OCI-LY7 (cell line): ENCODE measurements around the gene FNDC10. TPM values are rescaled to one million over a fixed set of nuclear protein-coding genes. Genes with fewer than 3 reads are reported as not detected.
"Not testable (repeated sequence)": the region's sequence is repeated elsewhere in the genome, so short reads cannot be mapped to it uniquely, and the experiment has no call there.

Experiments
- BruUV-seq: library from RNA; stranded (reverse); fragments of 400-500 nt; replicated peaks from 2 replicates; lab custom pipeline; 2021; lab: Mats Ljungman, UMichigan
- CTCF ChIA-PET: fragments of 300-600 bp; sonication (Branson Sonifier 250); formaldehyde crosslinking; loops from one replicate; lab custom pipeline; 2022; ENCODE audit warnings: antibody characterized with exemption; ENCODE audit not compliant: unreplicated experiment; lab: Charles Lee
- POLR2A ChIA-PET: fragments of 300-600 bp; sonication (Branson Sonifier 250); formaldehyde crosslinking; loops from one replicate; lab custom pipeline; 2022; ENCODE audit warnings: antibody characterized with exemption; lab: Charles Lee
- DNase-seq: peaks from one replicate; pipeline ENCODE4 v3.0.0-alpha.2; 2015; ENCODE audit warnings: low spot score
- H2AFZ ChIP-seq: fragments of 200-600 bp; sonication (generic), shearing (Covaris generic); 2 replicates; pipeline ENCODE4 v1.6.1; 2014; ENCODE audit warnings: mild to moderate bottlenecking, antibody characterized with exemption, low read length, moderate library complexity
- H3K27ac ChIP-seq: fragments of 200-600 bp; sonication (generic); 2 replicates; pipeline ENCODE4 v1.5.1; 2014; ENCODE audit warnings: mixed run types, low read depth, mild to moderate bottlenecking, moderate library complexity, low read length, inconsistent platforms; ENCODE audit not compliant: poor library complexity, severe bottlenecking
- H3K36me3 ChIP-seq: fragments of 200-600 bp; sonication (generic); 2 replicates; pipeline ENCODE4 v1.6.1; 2014; ENCODE audit warnings: mild to moderate bottlenecking, antibody characterized with exemption, low read length, moderate library complexity, mixed read lengths; ENCODE audit not compliant: insufficient read depth
- H3K4me1 ChIP-seq: fragments of 200-600 bp; sonication (generic); 2 replicates; pipeline ENCODE4 v1.5.1; 2014; ENCODE audit warnings: mild to moderate bottlenecking, low read length; ENCODE audit not compliant: insufficient read depth, poor library complexity, severe bottlenecking
- H3K4me2 ChIP-seq: fragments of 200-600 bp; sonication (generic); 2 replicates; pipeline ENCODE4 v1.6.1; 2014; ENCODE audit warnings: mild to moderate bottlenecking, low read length
- H3K4me3 ChIP-seq: fragments of 200-600 bp; sonication (generic); 2 replicates; pipeline ENCODE4 v1.5.1; 2014; ENCODE audit warnings: mild to moderate bottlenecking, low read depth, low read length; ENCODE audit not compliant: poor library complexity, severe bottlenecking
- H3K79me2 ChIP-seq: fragments of 200-600 bp; sonication (generic); 2 replicates; pipeline ENCODE4 v1.6.1; 2016; ENCODE audit warnings: low read depth, mild to moderate bottlenecking, low read length, moderate library complexity, mixed read lengths; ENCODE audit not compliant: insufficient read depth
- H3K9me2 ChIP-seq: fragments of 200-600 bp; sonication (generic); 2 replicates; pipeline ENCODE4 v1.6.1; 2016; ENCODE audit warnings: mild to moderate bottlenecking, low read length, mixed read lengths; ENCODE audit not compliant: insufficient read depth
- H3K9me3 ChIP-seq: fragments of 200-600 bp; sonication (generic); 2 replicates; pipeline ENCODE4 v1.6.1; 2014; ENCODE audit warnings: mild to moderate bottlenecking, mixed run types, low read length, mixed read lengths
- H4K20me1 ChIP-seq: fragments of 200-600 bp; sonication (generic); 2 replicates; pipeline ENCODE4 v1.6.1; 2014; ENCODE audit warnings: mild to moderate bottlenecking, antibody characterized with exemption, low read length, moderate library complexity, mixed read lengths; ENCODE audit not compliant: insufficient read depth
- CTCF ChIP-seq: fragments of 200-600 bp; sonication (generic); conservative IDR thresholded peaks from 2 replicates; pipeline ENCODE4 v1.5.1; 2014; ENCODE audit warnings: mild to moderate bottlenecking, antibody characterized with exemption, low read length, moderate library complexity, mixed read lengths
- EZH2phosphoT487 ChIP-seq: fragments of 200-600 bp; sonication (generic); IDR thresholded peaks from 2 replicates; pipeline ENCODE4 v1.6.1; 2018; ENCODE audit warnings: low read depth, borderline replicate concordance, mild to moderate bottlenecking, mixed run types, antibody characterized with exemption, low read length, moderate library complexity, mixed read lengths
- intact Hi-C: fragments of 100-400 bp; cut with micrococcal nuclease; formaldehyde crosslinking; loops from one replicate; pipeline ENCODE4 v1.10.0; 2022; ENCODE audit not compliant: unreplicated experiment
- total RNA-seq, 2 experiments: library from RNA; depleted of rRNA in 1 of 2; stranded (reverse); fragments of >200 nt in 1 of 2; shearing (Covaris generic) in 1 of 2; gene quantifications; 2 replicates each; pipeline ENCODE4 v1.2.3, GENCODE V29; 2014 to 2022

The FNDC10 gene
- total RNA-seq, 2 experiments from 2014 or later: 1.3 to 2.7 TPM

DNA sequence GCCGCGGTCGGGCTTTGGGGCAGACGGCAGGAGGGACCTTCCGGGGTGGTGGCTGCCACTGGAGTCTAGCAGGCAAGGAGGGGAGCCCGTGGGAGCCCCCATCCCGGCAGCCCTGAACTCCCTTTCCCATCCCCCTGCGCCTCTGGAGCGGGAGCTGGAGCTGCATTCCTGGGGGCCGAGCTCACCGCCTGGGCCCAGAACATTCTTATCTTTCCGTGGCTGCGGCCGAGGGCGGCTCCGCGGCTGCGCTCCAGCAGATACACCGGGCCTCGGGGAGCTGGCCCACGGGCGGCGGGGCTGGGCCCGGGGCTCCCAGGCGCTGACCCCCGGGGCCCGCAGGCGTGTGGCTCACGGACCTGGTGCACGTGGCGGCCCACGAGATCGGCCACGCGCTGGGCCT is 33.5 kb upstream of the FNDC10 start:
- H4K20me1 ChIP-seq, H3K4me2 ChIP-seq, H3K9me3 ChIP-seq, H3K27ac ChIP-seq, DNase-seq, H2AFZ ChIP-seq, H3K36me3 ChIP-seq, BruUV-seq, H3K9me2 ChIP-seq, H3K4me3 ChIP-seq, H3K79me2 ChIP-seq, POLR2A ChIA-PET, intact Hi-C loops, CTCF ChIA-PET: not testable (repeated sequence)
- H3K4me1 ChIP-seq: peaks cover 20% of the 10 kb centered on the region

- no peaks in the 10 kb centered on the region for H3K9me3 ChIP-seq
- no peak within 1 kb of the TSS; the same call in 1 of the 2 replicates for H3K4me2 ChIP-seq
- no peaks in the 10 kb centered on the region for H3K9me2 ChIP-seq
- H3K36me3 ChIP-seq: 0 out of 2 replicates have a peak, but pooled peaks cover 3% of the 10 kb centered on the region
- intact Hi-C loops: no loop called here
- peak; percentile 3 for DNase-seq
- peaks cover 30% of the 10 kb centered on the region for H3K4me1 ChIP-seq
- no peak within 1 kb of the TSS for H3K27ac ChIP-seq
- H3K4me3 ChIP-seq: no peak within 1 kb of the TSS
- no peaks in the 10 kb centered on the region for H4K20me1 ChIP-seq
- BruUV-seq: no TSS peak
- ChIA-PET CTCF (interaction anchor here (0.7 kb wide), 1 partner anchor 147 kb away, joined by 3 read pairs; no protein-coding TSS in a partner anchor), POLR2A (no interaction called here)
- H3K79me2 ChIP-seq: no peaks in the 10 kb centered on the region
- no peak within 1 kb of the TSS for H2AFZ ChIP-seq
- no peak for TF ChIP-seq EZH2phosphoT487
- TF ChIP-seq CTCF: no peak
These were observed 32.0 kb upstream of the FNDC10 start, which contains the start of gene MMP23B for GRCh38 chr1:1631782-1632420. TSS of gene MMP23B (plus strand) at chr1:1632173. CDS start at chr1:1632219, 46 bp downstream.

DNA sequence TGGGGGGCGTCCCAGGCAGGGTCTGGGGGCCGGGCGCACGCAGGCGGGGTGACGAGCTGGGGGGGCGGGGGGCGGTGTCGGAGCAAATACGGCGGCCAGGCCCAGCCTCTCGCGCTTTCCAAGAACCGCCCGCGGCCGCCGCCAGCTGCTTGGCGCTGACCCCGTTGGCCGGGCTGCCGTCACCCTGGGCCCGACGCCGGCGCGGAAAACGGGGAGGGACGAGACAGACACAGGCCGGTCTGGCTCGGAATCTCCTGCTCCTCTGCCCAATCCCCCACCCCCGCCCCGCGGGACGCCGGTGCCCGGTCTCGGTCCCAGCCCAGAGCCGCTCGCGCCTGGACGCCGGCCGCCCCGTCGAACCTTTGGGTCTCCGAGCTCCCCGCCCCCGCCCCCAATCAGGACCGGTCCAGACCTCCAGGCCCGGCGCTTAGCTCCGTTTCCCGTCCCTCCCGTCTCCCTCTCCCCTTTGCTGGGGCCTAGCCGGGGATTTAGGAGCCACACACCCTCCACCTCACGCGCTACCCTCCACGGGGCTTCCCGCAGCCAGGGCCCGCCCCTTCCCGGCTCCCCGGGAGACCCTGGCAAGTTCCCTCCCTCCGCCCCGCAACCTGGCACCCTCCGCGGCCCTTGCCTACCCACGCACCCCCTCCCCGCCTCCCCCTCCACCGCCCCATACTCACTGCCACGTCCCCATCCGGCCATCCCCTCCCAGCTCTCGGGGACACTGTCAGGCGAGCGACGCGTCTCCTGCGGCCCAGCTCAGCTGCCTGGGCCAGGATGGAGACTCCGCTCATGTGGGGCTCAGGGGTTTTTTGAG is 31.2 kb upstream of the FNDC10 start:
- no peaks in the 10 kb centered on the region for H3K79me2 ChIP-seq
- peak overlapping the region; percentile 66 for H3K4me3 ChIP-seq
- intact Hi-C loops: no loop called here
- no TSS peak for BruUV-seq
- H4K20me1 ChIP-seq: no peaks in the 10 kb centered on the region
- CTCF ChIA-PET: interaction anchor here (0.7 kb wide), 1 partner anchor 148 kb away, joined by 3 read pairs; no protein-coding TSS in a partner anchor
- POLR2A ChIA-PET: no interaction called here
- no peaks in the 10 kb centered on the region for H3K9me3 ChIP-seq
- no peaks in the 10 kb centered on the region for H3K36me3 ChIP-seq
- peaks cover 30% of the 10 kb centered on the region for H3K4me1 ChIP-seq
- peak overlapping the region; percentile 74; the same call in 1 of the 2 replicates for H2AFZ ChIP-seq
- peak overlapping the region; percentile 77 for H3K27ac ChIP-seq
- H3K9me2 ChIP-seq: no peaks in the 10 kb centered on the region
- TF ChIP-seq EZH2phosphoT487 (no peak), CTCF (no peak)
- H3K4me2 ChIP-seq: peak overlapping the region; percentile 62
- DNase-seq: no peak
